22Rv1 (cell line): ENCODE data around the gene BLCAP.

ENCODE experiments used
- CTCF ChIP-seq: fragments of 450-650 bp; IDR thresholded peaks from 2 replicates; pipeline ENCODE4 v1.5.1; 2017; ENCODE audit warnings: mild to moderate bottlenecking
- ZFX ChIP-seq: fragments of 450-650 bp; IDR thresholded peaks from 2 replicates; pipeline ENCODE4 v1.6.1; 2017; ENCODE audit warnings: antibody characterized with exemption, borderline replicate concordance

- TF ChIP-seq CTCF (no peak), ZFX (no peak)
Measured at GRCh38 chr20:37540001-37540400, 12.3 kb upstream of the BLCAP start.
